Uterus (tissue), 2 donors: ENCODE data around the gene VAMP3.

Experiments used
- POLR2A ChIP-seq, 2 donors: fragments of 450-650 bp; IDR thresholded peaks; one replicate each; pipeline ENCODE4 v1.6.1; 2016; ENCODE audit warnings: antibody characterized with exemption in 2 of 2, mild to moderate bottlenecking in 1 of 2, moderate library complexity in 1 of 2
- TF ChIP-seq, protein P1 (sequence below), 4 experiments: fragments of 200-600 bp in 2 of 4; fragments of 450-650 bp in 2 of 4; sonication (generic) in 2 of 4; IDR thresholded peaks; one replicate each; pipeline ENCODE4 v1.5.1; 2016 to 2019; ENCODE audit warnings: antibody characterized with exemption in 4 of 4, mild to moderate bottlenecking in 2 of 4, moderate library complexity in 1 of 4

DNA sequence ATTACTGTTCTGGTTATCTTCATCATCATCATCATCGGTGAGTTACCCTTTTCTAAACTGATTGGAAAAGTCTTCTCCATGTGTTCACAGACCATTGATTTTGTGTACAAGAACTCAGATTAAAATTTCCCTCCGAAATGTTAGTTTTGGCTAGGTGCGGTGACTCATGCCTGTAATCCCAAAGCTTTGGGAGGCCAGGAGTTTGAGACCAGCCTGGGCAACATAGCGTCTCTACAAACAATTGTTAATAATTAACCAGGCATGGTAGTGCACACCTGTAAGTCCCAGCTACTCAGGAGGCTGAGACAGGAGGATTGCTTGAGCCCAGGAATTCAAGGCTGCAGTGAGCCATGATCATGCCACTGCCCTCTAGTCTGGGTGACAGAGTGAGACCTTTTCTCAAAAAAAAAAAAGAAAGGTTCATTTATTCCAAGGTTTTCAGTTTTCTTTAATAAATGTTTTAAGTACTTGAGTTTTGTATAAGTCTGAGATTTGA lies 7.1 kb downstream of the VAMP3 start:
- TF ChIP-seq, protein P1, sequence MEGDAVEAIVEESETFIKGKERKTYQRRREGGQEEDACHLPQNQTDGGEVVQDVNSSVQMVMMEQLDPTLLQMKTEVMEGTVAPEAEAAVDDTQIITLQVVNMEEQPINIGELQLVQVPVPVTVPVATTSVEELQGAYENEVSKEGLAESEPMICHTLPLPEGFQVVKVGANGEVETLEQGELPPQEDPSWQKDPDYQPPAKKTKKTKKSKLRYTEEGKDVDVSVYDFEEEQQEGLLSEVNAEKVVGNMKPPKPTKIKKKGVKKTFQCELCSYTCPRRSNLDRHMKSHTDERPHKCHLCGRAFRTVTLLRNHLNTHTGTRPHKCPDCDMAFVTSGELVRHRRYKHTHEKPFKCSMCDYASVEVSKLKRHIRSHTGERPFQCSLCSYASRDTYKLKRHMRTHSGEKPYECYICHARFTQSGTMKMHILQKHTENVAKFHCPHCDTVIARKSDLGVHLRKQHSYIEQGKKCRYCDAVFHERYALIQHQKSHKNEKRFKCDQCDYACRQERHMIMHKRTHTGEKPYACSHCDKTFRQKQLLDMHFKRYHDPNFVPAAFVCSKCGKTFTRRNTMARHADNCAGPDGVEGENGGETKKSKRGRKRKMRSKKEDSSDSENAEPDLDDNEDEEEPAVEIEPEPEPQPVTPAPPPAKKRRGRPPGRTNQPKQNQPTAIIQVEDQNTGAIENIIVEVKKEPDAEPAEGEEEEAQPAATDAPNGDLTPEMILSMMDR (IDR thresholded peaks at IDR 0.05): no peak
- TF ChIP-seq POLR2A (IDR thresholded peaks at IDR 0.05): no peak
